MM.1S (cell line): ENCODE data around the gene SLC25A53.

Source experiments
- DNase-seq: peaks from one replicate; pipeline ENCODE4 v3.0.0-alpha.2; 2015
- H2AFZ ChIP-seq: fragments of 300-600 bp; sonication (generic); 2 replicates; pipeline ENCODE4 v1.6.0; 2016; ENCODE audit warnings: antibody characterized with exemption, low read length
- H3F3A ChIP-seq: fragments of 300-600 bp; sonication (generic); 2 replicates; pipeline ENCODE4 v1.6.1; 2016; ENCODE audit warnings: mild to moderate bottlenecking, antibody characterized with exemption, low read length, moderate library complexity, mixed read lengths; ENCODE audit not compliant: insufficient read depth
- H3K27ac ChIP-seq: fragments of 300-600 bp; sonication (generic); 2 replicates; pipeline ENCODE4 v1.5.1; 2016; ENCODE audit warnings: mild to moderate bottlenecking, low read length
- H3K27me3 ChIP-seq: fragments of 300-600 bp; sonication (generic); replicated peaks from 2 replicates; pipeline ENCODE4 v1.6.0; 2016; ENCODE audit warnings: low read length; ENCODE audit not compliant: insufficient read depth
- H3K36me3 ChIP-seq: fragments of 300-600 bp; sonication (generic); replicated peaks from 2 replicates; pipeline ENCODE4 v1.6.1; 2016; ENCODE audit warnings: mild to moderate bottlenecking, low read length, mixed read lengths; ENCODE audit not compliant: insufficient read depth
- H3K4me1 ChIP-seq: fragments of 300-600 bp; sonication (generic); 2 replicates; pipeline ENCODE4 v1.6.1; 2016; ENCODE audit warnings: low read length, mixed read lengths
- H3K4me2 ChIP-seq: fragments of 300-600 bp; sonication (generic); 2 replicates; pipeline ENCODE4 v1.6.0; 2016; ENCODE audit warnings: low read depth, low read length
- H3K4me3 ChIP-seq: fragments of 300-600 bp; sonication (generic); 2 replicates; pipeline ENCODE4 v1.5.1; 2016; ENCODE audit warnings: low read length, mixed read lengths
- H3K79me2 ChIP-seq: fragments of 300-600 bp; sonication (generic); 2 replicates; pipeline ENCODE4 v1.6.1; 2016; ENCODE audit warnings: mixed run types, low read length, mixed read lengths
- H3K9ac ChIP-seq: fragments of 300-600 bp; sonication (generic); 2 replicates; pipeline ENCODE4 v1.6.1; 2016; ENCODE audit warnings: low read length, mixed read lengths
- H3K9me2 ChIP-seq: fragments of 300-600 bp; sonication (generic); replicated peaks from 2 replicates; pipeline ENCODE4 v1.6.1; 2016; ENCODE audit warnings: mild to moderate bottlenecking, low read length, mixed read lengths; ENCODE audit not compliant: insufficient read depth
- H3K9me3 ChIP-seq: fragments of 300-600 bp; sonication (generic); replicated peaks from 2 replicates; pipeline ENCODE4 v1.6.1; 2016; ENCODE audit warnings: mild to moderate bottlenecking, low read length, mixed read lengths; ENCODE audit not compliant: insufficient read depth
- H4K20me1 ChIP-seq: fragments of 300-600 bp; sonication (generic); 2 replicates; pipeline ENCODE4 v1.6.1; 2016; ENCODE audit warnings: mild to moderate bottlenecking, low read length, moderate library complexity, mixed read lengths; ENCODE audit not compliant: insufficient read depth
- EZH2 ChIP-seq: fragments of 300-600 bp; sonication (generic); optimal IDR thresholded peaks from 2 replicates; pipeline ENCODE3; 2017; ENCODE audit warnings: low read depth, mild to moderate bottlenecking, antibody characterized with exemption, low read length, mixed read lengths
- EZH2phosphoT487 ChIP-seq: fragments of 300-600 bp; sonication (generic); IDR thresholded peaks from 2 replicates; pipeline ENCODE4 v1.6.1; 2018; ENCODE audit warnings: antibody characterized with exemption, low read length
- TF ChIP-seq, protein P1 (sequence below): fragments of 300-600 bp; sonication (generic); IDR thresholded peaks from 2 replicates; pipeline ENCODE4 v1.5.1; 2016; ENCODE audit warnings: antibody characterized with exemption, low read length, mixed read lengths

Gene SLC25A53

DNA sequence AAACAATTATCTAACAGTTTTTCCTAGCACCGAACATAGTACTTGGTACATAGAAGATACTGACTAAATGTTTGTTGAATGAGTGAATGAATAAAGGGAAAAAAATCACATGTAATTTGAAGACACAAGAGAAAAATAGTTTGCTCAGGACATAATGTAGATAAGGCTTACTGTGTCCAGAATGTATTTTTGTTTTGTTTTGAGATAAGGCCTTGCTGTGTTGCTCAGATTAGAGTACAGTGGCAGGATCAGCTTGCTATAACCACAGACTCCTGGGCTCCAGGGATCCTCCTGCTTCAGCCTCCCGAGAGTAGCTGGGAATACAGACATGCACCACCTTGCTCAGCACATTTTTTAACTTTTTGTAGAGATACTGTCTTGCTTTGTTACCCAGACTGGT, 16.0 kb upstream of the SLC25A53 start:
- H3K79me2 ChIP-seq, result peaks cover 37% of the 10 kb centered on the region
- no peak overlapping the region for H3K4me3 ChIP-seq
- H3K27ac ChIP-seq, result no peak overlapping the region
- H4K20me1 ChIP-seq, result no peaks in the 10 kb centered on the region
- H3K36me3 ChIP-seq, result no peaks in the 10 kb centered on the region
- no peak overlapping the region for H3K4me2 ChIP-seq
- DNase-seq, result no peak
- no peaks in the 10 kb centered on the region for H3F3A ChIP-seq
- H3K9ac ChIP-seq, result no peak overlapping the region
- H3K27me3 ChIP-seq, result no peaks in the 10 kb centered on the region
- no peaks in the 10 kb centered on the region for H3K9me3 ChIP-seq
- TF ChIP-seq EZH2phosphoT487 (no peak), EZH2 (no peak)
- TF ChIP-seq, protein P1, sequence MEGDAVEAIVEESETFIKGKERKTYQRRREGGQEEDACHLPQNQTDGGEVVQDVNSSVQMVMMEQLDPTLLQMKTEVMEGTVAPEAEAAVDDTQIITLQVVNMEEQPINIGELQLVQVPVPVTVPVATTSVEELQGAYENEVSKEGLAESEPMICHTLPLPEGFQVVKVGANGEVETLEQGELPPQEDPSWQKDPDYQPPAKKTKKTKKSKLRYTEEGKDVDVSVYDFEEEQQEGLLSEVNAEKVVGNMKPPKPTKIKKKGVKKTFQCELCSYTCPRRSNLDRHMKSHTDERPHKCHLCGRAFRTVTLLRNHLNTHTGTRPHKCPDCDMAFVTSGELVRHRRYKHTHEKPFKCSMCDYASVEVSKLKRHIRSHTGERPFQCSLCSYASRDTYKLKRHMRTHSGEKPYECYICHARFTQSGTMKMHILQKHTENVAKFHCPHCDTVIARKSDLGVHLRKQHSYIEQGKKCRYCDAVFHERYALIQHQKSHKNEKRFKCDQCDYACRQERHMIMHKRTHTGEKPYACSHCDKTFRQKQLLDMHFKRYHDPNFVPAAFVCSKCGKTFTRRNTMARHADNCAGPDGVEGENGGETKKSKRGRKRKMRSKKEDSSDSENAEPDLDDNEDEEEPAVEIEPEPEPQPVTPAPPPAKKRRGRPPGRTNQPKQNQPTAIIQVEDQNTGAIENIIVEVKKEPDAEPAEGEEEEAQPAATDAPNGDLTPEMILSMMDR, result no peak
- no peak overlapping the region for H2AFZ ChIP-seq
- H3K9me2 ChIP-seq, result no peaks in the 10 kb centered on the region
- no peaks in the 10 kb centered on the region; the same call in 1 of the 2 replicates for H3K4me1 ChIP-seq

DNA sequence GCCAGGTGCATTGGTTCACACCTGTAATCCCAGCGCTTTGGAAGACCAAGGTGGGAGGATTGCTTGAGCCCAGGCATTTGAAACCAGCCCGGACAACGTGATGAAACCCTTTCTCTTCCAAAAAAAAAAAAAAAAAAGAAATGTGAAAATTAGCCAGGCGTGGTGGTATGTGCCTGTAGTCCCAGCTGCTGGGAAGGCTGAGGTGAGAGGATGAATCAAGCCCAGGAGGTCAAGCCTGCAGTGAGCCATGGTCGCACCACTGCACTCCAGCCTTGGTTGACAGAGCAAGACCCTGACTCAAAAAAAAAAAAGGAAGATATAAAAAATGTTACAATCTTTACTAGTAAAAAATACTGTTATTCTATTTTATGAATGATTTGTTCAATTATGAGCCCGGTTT, 15.3 kb upstream of the SLC25A53 start:
- H3K9ac ChIP-seq, result no peak overlapping the region
- no peaks in the 10 kb centered on the region for H3K36me3 ChIP-seq
- no peaks in the 10 kb centered on the region for H3K9me3 ChIP-seq
- DNase-seq, result no peak
- H3K4me3 ChIP-seq, result no peak overlapping the region
- H4K20me1 ChIP-seq, result no peaks in the 10 kb centered on the region
- no peaks in the 10 kb centered on the region for H3K27me3 ChIP-seq
- no peak overlapping the region for H2AFZ ChIP-seq
- H3K79me2 ChIP-seq, result peaks cover 44% of the 10 kb centered on the region
- H3K4me2 ChIP-seq, result no peak overlapping the region
- no peaks in the 10 kb centered on the region for H3F3A ChIP-seq
- H3K9me2 ChIP-seq, result no peaks in the 10 kb centered on the region
- no peak overlapping the region for H3K27ac ChIP-seq
- H3K4me1 ChIP-seq, result peaks cover 3% of the 10 kb centered on the region; the same call in 1 of the 2 replicates
- TF ChIP-seq, protein P1, result no peak
- TF ChIP-seq EZH2phosphoT487 (no peak), EZH2 (no peak)

DNA sequence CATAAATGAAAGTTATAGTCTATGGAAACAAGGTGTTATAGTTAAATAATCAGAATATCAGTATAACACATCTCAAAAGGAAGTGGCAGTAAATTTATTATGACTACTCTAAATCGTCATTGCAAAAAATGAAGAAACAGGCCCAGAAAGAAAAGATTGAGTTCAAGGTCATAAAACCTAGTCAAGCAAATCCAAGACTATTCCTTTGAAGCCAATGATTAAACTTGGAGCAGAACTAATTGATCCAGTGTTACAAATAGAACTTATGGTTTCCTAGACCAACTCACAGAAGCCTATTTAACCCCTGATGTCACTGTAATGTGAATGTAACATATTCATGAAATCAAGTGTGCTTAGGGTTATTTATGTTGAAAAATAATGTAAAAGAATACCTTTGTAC, 11.3 kb upstream of the SLC25A53 start:
- no peaks in the 10 kb centered on the region for H3K9me2 ChIP-seq
- peaks cover 3% of the 10 kb centered on the region; the same call in 1 of the 2 replicates for H3F3A ChIP-seq
- H3K27ac ChIP-seq, result no peak overlapping the region
- H3K4me1 ChIP-seq, result peaks cover 11% of the 10 kb centered on the region; the same call in 1 of the 2 replicates
- H3K9me3 ChIP-seq, result no peaks in the 10 kb centered on the region
- peak overlapping the region; percentile 70; the same call in 1 of the 2 replicates for H3K4me2 ChIP-seq
- no peaks in the 10 kb centered on the region for H3K27me3 ChIP-seq
- no peaks in the 10 kb centered on the region for H3K36me3 ChIP-seq
- no peak for DNase-seq
- H3K79me2 ChIP-seq, result peaks cover 48% of the 10 kb centered on the region
- TF ChIP-seq EZH2phosphoT487, result no peak
- TF ChIP-seq, protein P1, result no peak
- no peak for TF ChIP-seq EZH2
- no peaks in the 10 kb centered on the region for H4K20me1 ChIP-seq
- no peak overlapping the region for H3K4me3 ChIP-seq
- H3K9ac ChIP-seq, result no peak overlapping the region
- H2AFZ ChIP-seq, result no peak overlapping the region
